CD4-positive, alpha-beta T cell treated with Interleukin-2 at 100 ng/mL for 4 hours (primary cell): ENCODE results near the gene C2orf72.
"Not testable (repeated sequence)": the region's sequence is repeated elsewhere in the genome, so short reads cannot be mapped to it uniquely, and the experiment has no call there.

Experiments used
- DNase-seq: peaks from one replicate; pipeline ENCODE4 v3.0.0-alpha.2; 2020; ENCODE audit warnings: low spot score

Gene C2orf72

GRCh38 chr2:231046916-231047273 lies 9.6 kb downstream of the C2orf72 start:
- no peak for DNase-seq

GRCh38 chr2:231047274-231047922 lies 10.1 kb downstream of the C2orf72 start:
- no peak for DNase-seq

- no peak for DNase-seq
Observed at GRCh38 chr2:231047923-231048915, 10.9 kb downstream of the C2orf72 start.

GRCh38 chr2:231049286-231050017 lies 12.1 kb downstream of the C2orf72 start:
- no peak for DNase-seq

GRCh38 chr2:231050018-231050901 lies 12.9 kb downstream of the C2orf72 start:
- DNase-seq, result no peak

GRCh38 chr2:231051116-231051515 lies 13.8 kb downstream of the C2orf72 start:
- no peak for DNase-seq

- peak; percentile 85 for DNase-seq
Observed at GRCh38 chr2:231052494-231053451, 15.4 kb downstream of the C2orf72 start.

- DNase-seq, result no peak
Observed at GRCh38 chr2:231053846-231054245, 16.5 kb downstream of the C2orf72 start.

- peak; percentile 96 for DNase-seq
Observed at GRCh38 chr2:231056453-231057416, 19.4 kb downstream of the C2orf72 start, which contains the start of gene PSMD1. PSMD1 (plus strand) TSS chr2:231056867; CDS start chr2:231057026, 159 bp downstream.

GRCh38 chr2:231057590-231057989 lies 20.3 kb downstream of the C2orf72 start:
- no peak for DNase-seq

- DNase-seq, result no peak
Observed at GRCh38 chr2:231058761-231059550, 21.6 kb downstream of the C2orf72 start.

GRCh38 chr2:231059756-231060155 lies 22.4 kb downstream of the C2orf72 start:
- no peak for DNase-seq

GRCh38 chr2:231062776-231063175 lies 25.5 kb downstream of the C2orf72 start:
- DNase-seq, result no peak

GRCh38 chr2:231063347-231063746 lies 26.0 kb downstream of the C2orf72 start:
- no peak for DNase-seq

GRCh38 chr2:231065966-231066365 lies 28.6 kb downstream of the C2orf72 start:
- DNase-seq, result no peak

- not testable (repeated sequence) for DNase-seq
Observed at GRCh38 chr2:231067531-231067930, 30.2 kb downstream of the C2orf72 start.

GRCh38 chr2:231068525-231069222 lies 31.4 kb downstream of the C2orf72 start:
- peak; percentile 29 for DNase-seq
